Loucy (cell line): ENCODE measurements around the gene CD19.

ENCODE experiments used
- CTCF ChIP-seq: fragments of 200-600 bp; sonication (generic); conservative IDR thresholded peaks from 2 replicates; pipeline ENCODE4 v1.5.1; 2014; ENCODE audit warnings: mild to moderate bottlenecking, antibody characterized with exemption, low read length
- EZH2phosphoT487 ChIP-seq: fragments of 200-600 bp; IDR thresholded peaks from 2 replicates; pipeline ENCODE4 v1.6.1; 2018; ENCODE audit warnings: antibody characterized with exemption, mild to moderate bottlenecking, moderate library complexity, borderline replicate concordance

GRCh38 chr16:28905800-28906372 lies 25.9 kb upstream of the CD19 start:
- TF ChIP-seq EZH2phosphoT487, result no peak
- no peak for TF ChIP-seq CTCF
